ENCODE measurements around the gene TSPAN5. TPM values are rescaled to one million over a fixed set of nuclear protein-coding genes. Genes with fewer than 3 reads are reported as not detected.

The TSPAN5 gene
- total RNA-seq, 1 experiment from 2014 or later, result 18.5 TPM

GRCh38 chr4:98530572-98530971, 127.8 kb downstream of the TSPAN5 start:
- ChIA-PET CTCF (interaction anchor here (0.6 kb wide), 1 partner anchor 267 kb away, joined by 3 read pairs; no protein-coding TSS in a partner anchor), POLR2A (no interaction called here)
- H3K4me3 Mint-ChIP-seq (ENCODE audit: unreplicated experiment), result no peak overlapping the region
- TF ChIP-seq CTCF (IDR thresholded peaks at IDR 0.05; ENCODE audit: unreplicated experiment), result no peak
- DNase-seq (ENCODE audit: unreplicated experiment), result no peak
- H3K4me1 Mint-ChIP-seq (ENCODE audit: insufficient read depth, unreplicated experiment), result peaks cover 3% of the 10 kb centered on the region
- no peak overlapping the region for H3K27ac Mint-ChIP-seq (ENCODE audit: low read depth, unreplicated experiment)
- no peaks in the 10 kb centered on the region for H3K9me3 Mint-ChIP-seq (ENCODE audit: unreplicated experiment)
- H3K36me3 Mint-ChIP-seq (ENCODE audit: insufficient read depth, unreplicated experiment), result peaks cover 2% of the 10 kb centered on the region
- H3K27me3 Mint-ChIP-seq (ENCODE audit: insufficient read depth, unreplicated experiment), result no peaks in the 10 kb centered on the region
- no TSS peak for BruUV-seq (replicated peaks)
- intact Hi-C loops (cut with micrococcal nuclease), result no loop called here

GRCh38 chr4:98529970-98530569, 128.3 kb downstream of the TSPAN5 start:
- no TSS peak for BruUV-seq (replicated peaks)
- no peak for TF ChIP-seq CTCF (IDR thresholded peaks at IDR 0.05; ENCODE audit: unreplicated experiment)
- peaks cover 3% of the 10 kb centered on the region for H3K4me1 Mint-ChIP-seq (ENCODE audit: insufficient read depth, unreplicated experiment)
- DNase-seq (ENCODE audit: unreplicated experiment), result no peak
- intact Hi-C loops (cut with micrococcal nuclease), result no loop called here
- CTCF ChIA-PET, result interaction anchor here (0.6 kb wide), 1 partner anchor 268 kb away, joined by 3 read pairs; no protein-coding TSS in a partner anchor
- no peak overlapping the region for H3K4me3 Mint-ChIP-seq (ENCODE audit: unreplicated experiment)
- no peak overlapping the region for H3K27ac Mint-ChIP-seq (ENCODE audit: low read depth, unreplicated experiment)
- POLR2A ChIA-PET, result no interaction called here
- no peaks in the 10 kb centered on the region for H3K36me3 Mint-ChIP-seq (ENCODE audit: insufficient read depth, unreplicated experiment)
- H3K27me3 Mint-ChIP-seq (ENCODE audit: insufficient read depth, unreplicated experiment), result no peaks in the 10 kb centered on the region
- H3K9me3 Mint-ChIP-seq (ENCODE audit: unreplicated experiment), result no peaks in the 10 kb centered on the region

GRCh38 chr4:98528882-98529281, 129.5 kb downstream of the TSPAN5 start:
- no peak overlapping the region for H3K27ac Mint-ChIP-seq (ENCODE audit: low read depth, unreplicated experiment)
- DNase-seq (ENCODE audit: unreplicated experiment), result no peak
- ChIA-PET POLR2A (interaction anchor here (0.6 to 2.9 kb wide), 2 partner anchors 10 to 40 kb away, joined by 3 to 10 read pairs; no protein-coding TSS in a partner anchor), CTCF (interaction anchor here (0.9 kb wide), 1 partner anchor 11 kb away, joined by 5 read pairs; no protein-coding TSS in a partner anchor)
- BruUV-seq (replicated peaks), result no TSS peak
- H3K9me3 Mint-ChIP-seq (ENCODE audit: unreplicated experiment), result no peaks in the 10 kb centered on the region
- no peaks in the 10 kb centered on the region for H3K36me3 Mint-ChIP-seq (ENCODE audit: insufficient read depth, unreplicated experiment)
- no peak for TF ChIP-seq CTCF (IDR thresholded peaks at IDR 0.05; ENCODE audit: unreplicated experiment)
- H3K4me1 Mint-ChIP-seq (ENCODE audit: insufficient read depth, unreplicated experiment), result peaks cover 3% of the 10 kb centered on the region
- intact Hi-C loops (cut with micrococcal nuclease), result no loop called here
- H3K4me3 Mint-ChIP-seq (ENCODE audit: unreplicated experiment), result no peak overlapping the region
- H3K27me3 Mint-ChIP-seq (ENCODE audit: insufficient read depth, unreplicated experiment), result no peaks in the 10 kb centered on the region

GRCh38 chr4:98527534-98528269, 130.7 kb downstream of the TSPAN5 start:
- Mint-ChIP-seq H3K9me3 (ENCODE audit: unreplicated experiment) (no peaks in the 10 kb centered on the region), H3K4me3 (ENCODE audit: unreplicated experiment) (no peak overlapping the region), H3K36me3 (ENCODE audit: insufficient read depth, unreplicated experiment) (no peaks in the 10 kb centered on the region), H3K4me1 (ENCODE audit: insufficient read depth, unreplicated experiment) (peaks cover 8% of the 10 kb centered on the region), H3K27ac (ENCODE audit: low read depth, unreplicated experiment) (no peak overlapping the region), H3K27me3 (ENCODE audit: insufficient read depth, unreplicated experiment) (no peaks in the 10 kb centered on the region)
- DNase-seq (ENCODE audit: unreplicated experiment), result no peak
- no TSS peak for BruUV-seq (replicated peaks)
- POLR2A ChIA-PET, result interaction anchor here (2.9 kb wide), 1 partner anchor 11 kb away, joined by 10 read pairs; no protein-coding TSS in a partner anchor
- intact Hi-C loops (cut with micrococcal nuclease), result no loop called here
- TF ChIP-seq CTCF (IDR thresholded peaks at IDR 0.05; ENCODE audit: unreplicated experiment), result no peak
- CTCF ChIA-PET, result interaction anchor here (0.6 to 0.7 kb wide), 6 partner anchors 14 to 1791 kb away, joined by 3 to 4 read pairs (median 3); no protein-coding TSS in a partner anchor

Data from MCF 10A (cell line).